H1 (cell line): ENCODE data around the gene SNCAIP. TPM values are rescaled to one million over a fixed set of nuclear protein-coding genes. Genes with fewer than 3 reads are reported as not detected.

Experiments
- BCL11A ChIP-seq, 2 experiments: IDR thresholded peaks; one replicate each; pipeline ENCODE4 v1.6.1; 2011; ENCODE audit warnings: low read depth in 2 of 2, low read length in 2 of 2, mild to moderate bottlenecking in 2 of 2
- GABPA ChIP-seq: IDR thresholded peaks from 2 replicates; pipeline ENCODE4 v1.6.1; 2011; ENCODE audit warnings: mild to moderate bottlenecking, low read length, moderate library complexity, borderline replicate concordance; ENCODE audit not compliant: insufficient read depth
- PHF8 ChIP-seq: fragments of 200-600 bp; sonication (generic); conservative IDR thresholded peaks from 2 replicates; pipeline ENCODE4 v1.7.1; 2012; ENCODE audit warnings: low read depth, mild to moderate bottlenecking, inconsistent platforms, low read length, moderate library complexity
- polyA plus RNA-seq, 7 experiments: library from polyadenylated mRNA; depleted of rRNA in 3 of 7; stranded (reverse) in 5 of 7; unstranded in 2 of 7; fragments of >200 nt in 5 of 7; fragments of 200-250 nt in 2 of 7; gene quantifications; 1 replicate in 5 of 7; 2 replicates in 1 of 7; 4 replicates in 1 of 7; pipeline versions ENCODE4 v1.2.1 to v1.2.3, GENCODE V29; 2011 to 2013; ENCODE audit warnings: missing spikeins in 2 of 7, mixed read lengths in 2 of 7
- total RNA-seq: library from RNA; stranded (reverse); fragmentation: NEBNext Ultra II Directional; extraction: Animal tissue kit (Norgen Biotek cat#: 25700); gene quantifications from 2 replicates; pipeline ENCODE4 v1.2.1, GENCODE V29; 2021

Gene SNCAIP
- total and polyA plus RNA-seq, 2 of the 8 experiments (the other 6 are each of a cell fraction or from before 2014, with no cell fraction given), result 3.9 to 9.0 TPM

- no peak for TF ChIP-seq PHF8
- no peak for TF ChIP-seq BCL11A (IDR thresholded peaks at IDR 0.05; ENCODE audit: low read depth in 2 of 2, low read length in 2 of 2)
- TF ChIP-seq GABPA, result no peak
- TF ChIP-seq, all 59 proteins: peak for 0
These were observed 187.5 kb downstream of the SNCAIP start (continued) for GRCh38 chr5:122499585-122499984.
